ENCODE measurements around the gene MIDN.

DNA sequence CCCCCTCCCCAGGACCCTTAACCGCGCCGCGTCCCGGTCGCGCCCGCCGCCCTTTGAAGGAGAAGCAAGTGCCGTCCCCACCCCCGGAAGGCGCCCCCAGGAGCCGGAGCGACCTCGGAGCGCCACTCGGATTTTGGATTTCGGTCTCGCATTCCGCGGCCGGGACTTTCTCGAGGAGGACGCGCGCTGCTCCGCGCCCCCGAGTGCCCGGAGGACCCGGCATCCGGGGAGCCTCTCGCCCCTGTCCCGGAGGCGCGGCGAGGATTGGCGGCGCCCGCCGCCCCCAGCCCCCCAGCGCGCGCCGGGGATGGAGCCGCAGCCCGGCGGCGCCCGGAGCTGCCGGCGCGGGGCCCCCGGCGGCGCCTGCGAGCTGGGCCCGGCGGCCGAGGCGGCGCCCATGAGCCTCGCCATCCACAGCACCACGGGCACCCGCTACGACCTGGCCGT is 1.6 kb downstream of the MIDN start:
- no peak for TF ChIP-seq POLR2A (IDR thresholded peaks at IDR 0.05)
- TF ChIP-seq, protein P1, sequence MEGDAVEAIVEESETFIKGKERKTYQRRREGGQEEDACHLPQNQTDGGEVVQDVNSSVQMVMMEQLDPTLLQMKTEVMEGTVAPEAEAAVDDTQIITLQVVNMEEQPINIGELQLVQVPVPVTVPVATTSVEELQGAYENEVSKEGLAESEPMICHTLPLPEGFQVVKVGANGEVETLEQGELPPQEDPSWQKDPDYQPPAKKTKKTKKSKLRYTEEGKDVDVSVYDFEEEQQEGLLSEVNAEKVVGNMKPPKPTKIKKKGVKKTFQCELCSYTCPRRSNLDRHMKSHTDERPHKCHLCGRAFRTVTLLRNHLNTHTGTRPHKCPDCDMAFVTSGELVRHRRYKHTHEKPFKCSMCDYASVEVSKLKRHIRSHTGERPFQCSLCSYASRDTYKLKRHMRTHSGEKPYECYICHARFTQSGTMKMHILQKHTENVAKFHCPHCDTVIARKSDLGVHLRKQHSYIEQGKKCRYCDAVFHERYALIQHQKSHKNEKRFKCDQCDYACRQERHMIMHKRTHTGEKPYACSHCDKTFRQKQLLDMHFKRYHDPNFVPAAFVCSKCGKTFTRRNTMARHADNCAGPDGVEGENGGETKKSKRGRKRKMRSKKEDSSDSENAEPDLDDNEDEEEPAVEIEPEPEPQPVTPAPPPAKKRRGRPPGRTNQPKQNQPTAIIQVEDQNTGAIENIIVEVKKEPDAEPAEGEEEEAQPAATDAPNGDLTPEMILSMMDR (IDR thresholded peaks at IDR 0.05) = no peak

Measured in body of pancreas (tissue), 4 donors.